NCI-H2171 (cell line): Measurements from ENCODE around the gene CDKN3.
"Not testable (repeated sequence)": the region's sequence is repeated elsewhere in the genome, so short reads cannot be mapped to it uniquely, and the experiment has no call there.

Source experiments
- DNase-seq: peaks from one replicate; lab custom pipeline; 2025; lab: John Stamatoyannopoulos, UW

The CDKN3 gene

GRCh38 chr14:54424479-54424901 is 27.7 kb downstream of the CDKN3 start:
- DNase-seq, result no peak

GRCh38 chr14:54425068-54425467 is 28.3 kb downstream of the CDKN3 start:
- DNase-seq, result no peak

GRCh38 chr14:54425537-54426274 is 28.9 kb downstream of the CDKN3 start:
- DNase-seq, result no peak

GRCh38 chr14:54427871-54428270 is 31.1 kb downstream of the CDKN3 start:
- no peak for DNase-seq

GRCh38 chr14:54428527-54428926 is 31.7 kb downstream of the CDKN3 start:
- no peak for DNase-seq

GRCh38 chr14:54435500-54435981 is 38.7 kb downstream of the CDKN3 start:
- no peak for DNase-seq

- not testable (repeated sequence) for DNase-seq
Observed at GRCh38 chr14:54437954-54438353, 41.1 kb downstream of the CDKN3 start.

GRCh38 chr14:54438703-54439102 is 41.9 kb downstream of the CDKN3 start:
- DNase-seq, result no peak

- DNase-seq, result no peak
Observed at GRCh38 chr14:54440037-54440436, 43.2 kb downstream of the CDKN3 start.

GRCh38 chr14:54440476-54440872 is 43.7 kb downstream of the CDKN3 start:
- no peak for DNase-seq

- peak; percentile 93 for DNase-seq
Observed at GRCh38 chr14:54440873-54441868, 44.4 kb downstream of the CDKN3 start, which contains the start of gene CNIH1. Gene CNIH1 (minus strand): TSS chr14:54441374. CDS start chr14:54441327, 47 bp downstream.

- DNase-seq, result not testable (repeated sequence)
Observed at GRCh38 chr14:54442961-54443360, 46.2 kb downstream of the CDKN3 start.

GRCh38 chr14:54443981-54444380 is 47.2 kb downstream of the CDKN3 start:
- DNase-seq, result no peak

- DNase-seq, result no peak
Observed at GRCh38 chr14:54444681-54445080, 47.9 kb downstream of the CDKN3 start.

GRCh38 chr14:54446161-54446693 is 49.4 kb downstream of the CDKN3 start:
- DNase-seq, result peak; percentile 81

GRCh38 chr14:54447231-54447692 is 50.5 kb downstream of the CDKN3 start:
- no peak for DNase-seq

GRCh38 chr14:54450535-54450934 is 53.7 kb downstream of the CDKN3 start:
- DNase-seq, result no peak

- no peak for DNase-seq
Observed at GRCh38 chr14:54451121-54451601, 54.4 kb downstream of the CDKN3 start.

- no peak for DNase-seq
Observed at GRCh38 chr14:54451961-54452360, 55.2 kb downstream of the CDKN3 start.

- no peak for DNase-seq
Observed at GRCh38 chr14:54453252-54453651, 56.4 kb downstream of the CDKN3 start.

- not testable (repeated sequence) for DNase-seq
Observed at GRCh38 chr14:54453990-54454389, 57.2 kb downstream of the CDKN3 start.

GRCh38 chr14:54455363-54455762 is 58.6 kb downstream of the CDKN3 start:
- no peak for DNase-seq
